ENCODE data around the gene RNF220. TPM values are rescaled to one million over a fixed set of nuclear protein-coding genes. Genes with fewer than 3 reads are reported as not detected.

The RNF220 gene
- total and polyA plus RNA-seq, 2 of the 13 experiments (the other 11 are each of a cell fraction or from before 2014, with no cell fraction given) = 48.2 to 72.1 TPM

DNA sequence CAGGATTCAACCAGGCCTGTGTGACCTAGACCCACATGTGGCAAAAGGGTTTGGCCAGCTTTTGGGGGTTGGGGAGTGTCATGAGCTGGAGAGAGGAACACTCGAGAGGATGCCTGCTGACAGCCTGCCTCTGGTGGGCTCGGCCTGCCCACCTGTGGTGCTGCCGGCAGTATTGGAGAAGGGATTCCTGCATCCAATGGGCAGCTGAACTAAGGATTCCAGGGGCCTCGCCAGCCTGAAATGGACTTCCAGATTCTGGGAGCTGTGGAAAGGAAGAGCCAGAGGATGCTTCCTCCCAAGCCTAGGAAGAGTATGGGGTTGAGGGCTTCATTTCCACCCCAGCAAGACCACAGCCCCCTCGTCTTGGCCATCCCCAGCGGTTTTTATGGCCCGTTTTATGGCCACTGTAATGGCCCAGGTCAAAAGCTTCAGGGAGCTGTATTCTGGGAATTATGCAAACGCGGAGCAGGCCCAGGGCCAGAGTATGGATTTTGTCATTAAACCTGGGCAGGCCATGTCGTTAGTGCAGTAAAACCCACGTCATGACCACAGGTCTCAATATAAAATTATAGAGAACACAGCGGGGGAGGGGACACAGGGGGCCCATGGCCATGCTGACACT, 205.6 kb downstream of the RNF220 start (continued):
- TF ChIP-seq, protein P1, sequence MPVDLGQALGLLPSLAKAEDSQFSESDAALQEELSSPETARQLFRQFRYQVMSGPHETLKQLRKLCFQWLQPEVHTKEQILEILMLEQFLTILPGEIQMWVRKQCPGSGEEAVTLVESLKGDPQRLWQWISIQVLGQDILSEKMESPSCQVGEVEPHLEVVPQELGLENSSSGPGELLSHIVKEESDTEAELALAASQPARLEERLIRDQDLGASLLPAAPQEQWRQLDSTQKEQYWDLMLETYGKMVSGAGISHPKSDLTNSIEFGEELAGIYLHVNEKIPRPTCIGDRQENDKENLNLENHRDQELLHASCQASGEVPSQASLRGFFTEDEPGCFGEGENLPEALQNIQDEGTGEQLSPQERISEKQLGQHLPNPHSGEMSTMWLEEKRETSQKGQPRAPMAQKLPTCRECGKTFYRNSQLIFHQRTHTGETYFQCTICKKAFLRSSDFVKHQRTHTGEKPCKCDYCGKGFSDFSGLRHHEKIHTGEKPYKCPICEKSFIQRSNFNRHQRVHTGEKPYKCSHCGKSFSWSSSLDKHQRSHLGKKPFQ (CRISPR knock-in tag; IDR thresholded peaks at IDR 0.05; ENCODE audit: insufficient replicate concordance) = no peak
- TF ChIP-seq, protein P2, sequence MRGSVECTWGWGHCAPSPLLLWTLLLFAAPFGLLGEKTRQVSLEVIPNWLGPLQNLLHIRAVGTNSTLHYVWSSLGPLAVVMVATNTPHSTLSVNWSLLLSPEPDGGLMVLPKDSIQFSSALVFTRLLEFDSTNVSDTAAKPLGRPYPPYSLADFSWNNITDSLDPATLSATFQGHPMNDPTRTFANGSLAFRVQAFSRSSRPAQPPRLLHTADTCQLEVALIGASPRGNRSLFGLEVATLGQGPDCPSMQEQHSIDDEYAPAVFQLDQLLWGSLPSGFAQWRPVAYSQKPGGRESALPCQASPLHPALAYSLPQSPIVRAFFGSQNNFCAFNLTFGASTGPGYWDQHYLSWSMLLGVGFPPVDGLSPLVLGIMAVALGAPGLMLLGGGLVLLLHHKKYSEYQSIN (CRISPR knock-in tag; IDR thresholded peaks at IDR 0.05; ENCODE audit: borderline replicate concordance) = no peak
- TF ChIP-seq, protein P3, sequence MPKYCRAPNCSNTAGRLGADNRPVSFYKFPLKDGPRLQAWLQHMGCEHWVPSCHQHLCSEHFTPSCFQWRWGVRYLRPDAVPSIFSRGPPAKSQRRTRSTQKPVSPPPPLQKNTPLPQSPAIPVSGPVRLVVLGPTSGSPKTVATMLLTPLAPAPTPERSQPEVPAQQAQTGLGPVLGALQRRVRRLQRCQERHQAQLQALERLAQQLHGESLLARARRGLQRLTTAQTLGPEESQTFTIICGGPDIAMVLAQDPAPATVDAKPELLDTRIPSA (CRISPR knock-in tag; IDR thresholded peaks at IDR 0.05; ENCODE audit: borderline replicate concordance) = no peak
- TF ChIP-seq, protein P4, sequence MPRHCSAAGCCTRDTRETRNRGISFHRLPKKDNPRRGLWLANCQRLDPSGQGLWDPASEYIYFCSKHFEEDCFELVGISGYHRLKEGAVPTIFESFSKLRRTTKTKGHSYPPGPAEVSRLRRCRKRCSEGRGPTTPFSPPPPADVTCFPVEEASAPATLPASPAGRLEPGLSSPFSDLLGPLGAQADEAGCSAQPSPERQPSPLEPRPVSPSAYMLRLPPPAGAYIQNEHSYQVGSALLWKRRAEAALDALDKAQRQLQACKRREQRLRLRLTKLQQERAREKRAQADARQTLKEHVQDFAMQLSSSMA (CRISPR knock-in tag; IDR thresholded peaks at IDR 0.05) = no peak
- TF ChIP-seq, protein P5, sequence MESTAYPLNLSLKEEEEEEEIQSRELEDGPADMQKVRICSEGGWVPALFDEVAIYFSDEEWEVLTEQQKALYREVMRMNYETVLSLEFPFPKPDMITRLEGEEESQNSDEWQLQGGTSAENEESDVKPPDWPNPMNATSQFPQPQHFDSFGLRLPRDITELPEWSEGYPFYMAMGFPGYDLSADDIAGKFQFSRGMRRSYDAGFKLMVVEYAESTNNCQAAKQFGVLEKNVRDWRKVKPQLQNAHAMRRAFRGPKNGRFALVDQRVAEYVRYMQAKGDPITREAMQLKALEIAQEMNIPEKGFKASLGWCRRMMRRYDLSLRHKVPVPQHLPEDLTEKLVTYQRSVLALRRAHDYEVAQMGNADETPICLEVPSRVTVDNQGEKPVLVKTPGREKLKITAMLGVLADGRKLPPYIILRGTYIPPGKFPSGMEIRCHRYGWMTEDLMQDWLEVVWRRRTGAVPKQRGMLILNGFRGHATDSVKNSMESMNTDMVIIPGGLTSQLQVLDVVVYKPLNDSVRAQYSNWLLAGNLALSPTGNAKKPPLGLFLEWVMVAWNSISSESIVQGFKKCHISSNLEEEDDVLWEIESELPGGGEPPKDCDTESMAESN (CRISPR knock-in tag; conservative IDR thresholded peaks at IDR 0.05) = no peak
- TF ChIP-seq, protein P6, sequence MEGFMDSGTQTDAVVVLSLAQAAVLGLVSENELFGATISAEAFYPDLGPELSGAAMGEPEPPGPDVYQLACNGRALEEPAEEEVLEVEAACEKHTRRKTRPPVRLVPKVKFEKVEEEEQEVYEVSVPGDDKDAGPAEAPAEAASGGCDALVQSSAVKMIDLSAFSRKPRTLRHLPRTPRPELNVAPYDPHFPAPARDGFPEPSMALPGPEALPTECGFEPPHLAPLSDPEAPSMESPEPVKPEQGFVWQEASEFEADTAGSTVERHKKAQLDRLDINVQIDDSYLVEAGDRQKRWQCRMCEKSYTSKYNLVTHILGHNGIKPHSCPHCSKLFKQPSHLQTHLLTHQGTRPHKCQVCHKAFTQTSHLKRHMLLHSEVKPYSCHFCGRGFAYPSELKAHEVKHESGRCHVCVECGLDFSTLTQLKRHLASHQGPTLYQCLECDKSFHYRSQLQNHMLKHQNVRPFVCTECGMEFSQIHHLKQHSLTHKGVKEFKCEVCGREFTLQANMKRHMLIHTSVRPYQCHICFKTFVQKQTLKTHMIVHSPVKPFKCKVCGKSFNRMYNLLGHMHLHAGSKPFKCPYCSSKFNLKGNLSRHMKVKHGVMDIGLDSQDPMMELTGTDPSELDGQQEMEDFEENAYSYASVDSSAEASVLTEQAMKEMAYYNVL (CRISPR knock-in tag; IDR thresholded peaks at IDR 0.05; ENCODE audit: borderline replicate concordance) = no peak
- no peak for TF ChIP-seq ZKSCAN8 (CRISPR knock-in tag; IDR thresholded peaks at IDR 0.05; ENCODE audit: borderline replicate concordance)
- TF ChIP-seq, protein P7, sequence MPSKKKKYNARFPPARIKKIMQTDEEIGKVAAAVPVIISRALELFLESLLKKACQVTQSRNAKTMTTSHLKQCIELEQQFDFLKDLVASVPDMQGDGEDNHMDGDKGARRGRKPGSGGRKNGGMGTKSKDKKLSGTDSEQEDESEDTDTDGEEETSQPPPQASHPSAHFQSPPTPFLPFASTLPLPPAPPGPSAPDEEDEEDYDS (CRISPR knock-in tag; IDR thresholded peaks at IDR 0.05) = no peak
- TF ChIP-seq, protein P8, sequence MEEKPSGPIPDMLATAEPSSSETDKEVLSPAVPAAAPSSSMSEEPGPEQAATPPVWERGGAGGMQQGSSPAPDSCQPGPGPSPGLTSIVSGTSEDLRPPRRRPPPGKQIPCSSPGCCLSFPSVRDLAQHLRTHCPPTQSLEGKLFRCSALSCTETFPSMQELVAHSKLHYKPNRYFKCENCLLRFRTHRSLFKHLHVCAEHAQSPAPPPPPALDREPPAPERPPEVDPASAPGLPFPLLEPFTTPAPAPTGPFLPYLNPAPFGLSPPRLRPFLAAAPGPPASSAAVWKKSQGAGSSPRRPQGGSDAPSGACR (CRISPR knock-in tag; IDR thresholded peaks at IDR 0.05) = no peak
- TF ChIP-seq ZNF484 (CRISPR knock-in tag; IDR thresholded peaks at IDR 0.05; ENCODE audit: borderline replicate concordance, low read depth) = no peak
